GM19351 (cell line): ENCODE measurements around the gene UBE2N.

Experiments
- ATAC-seq: cut with Tn5 transposase; IDR thresholded peaks from one replicate; pipeline ENCODE4 v1.9.1; 2021; ENCODE audit warnings: mild to moderate bottlenecking, moderate library complexity; ENCODE audit not compliant: unreplicated experiment

Gene UBE2N

DNA sequence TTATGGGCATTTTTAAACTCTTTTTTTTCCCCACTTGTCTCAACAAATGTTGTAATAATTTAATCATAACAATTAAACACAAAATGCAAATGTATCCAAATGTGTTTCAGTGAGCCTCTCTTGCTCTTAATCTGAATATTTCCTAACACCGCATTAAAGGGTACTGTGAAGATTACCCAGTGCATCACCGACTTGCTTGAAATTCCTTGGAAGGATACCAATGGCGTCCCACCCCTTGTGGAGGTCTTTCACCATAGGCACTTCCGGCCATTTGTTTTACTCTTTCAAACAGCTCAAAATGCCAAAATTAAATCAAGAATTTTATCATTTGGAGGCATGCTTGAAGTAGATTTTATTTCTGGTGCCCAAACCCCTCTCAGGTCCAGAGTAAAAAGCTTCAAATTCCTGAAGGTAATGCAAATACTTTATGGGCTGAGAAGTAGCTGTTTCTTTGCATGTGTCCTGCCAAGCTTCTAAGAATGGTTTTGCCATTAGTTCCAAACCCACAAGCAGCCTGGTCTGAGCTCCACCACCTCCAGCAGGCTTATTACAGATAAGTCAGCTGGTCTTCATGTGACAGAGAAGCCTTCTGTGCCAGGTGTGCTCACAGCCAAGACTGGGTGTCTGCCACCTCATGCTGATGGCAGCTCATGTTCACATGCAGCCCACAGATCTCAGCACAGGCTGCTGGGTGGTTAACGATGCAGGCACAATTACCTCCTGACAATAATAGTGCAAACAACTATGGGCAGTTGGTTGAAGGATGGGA lies 80.4 kb downstream of the UBE2N start:
- no peak for ATAC-seq

DNA sequence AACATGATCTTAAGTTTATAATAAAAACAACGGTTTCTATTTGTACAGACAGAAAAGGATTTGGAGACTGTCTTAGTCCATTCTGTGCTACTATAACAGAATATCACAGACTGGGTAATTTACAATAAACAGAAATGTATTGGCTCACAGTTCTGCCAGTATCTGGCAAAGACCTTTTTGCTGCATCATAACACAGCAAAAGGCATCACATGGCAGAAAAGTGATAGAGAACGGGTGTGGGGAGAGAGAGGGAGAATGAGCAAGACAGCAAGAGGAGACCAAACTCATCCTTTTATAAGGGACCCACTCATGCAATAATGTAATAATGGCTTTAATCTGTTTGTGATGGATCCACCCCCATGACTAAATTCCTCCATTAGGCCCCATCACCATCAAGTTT lies 81.1 kb downstream of the UBE2N start:
- no peak for ATAC-seq

DNA sequence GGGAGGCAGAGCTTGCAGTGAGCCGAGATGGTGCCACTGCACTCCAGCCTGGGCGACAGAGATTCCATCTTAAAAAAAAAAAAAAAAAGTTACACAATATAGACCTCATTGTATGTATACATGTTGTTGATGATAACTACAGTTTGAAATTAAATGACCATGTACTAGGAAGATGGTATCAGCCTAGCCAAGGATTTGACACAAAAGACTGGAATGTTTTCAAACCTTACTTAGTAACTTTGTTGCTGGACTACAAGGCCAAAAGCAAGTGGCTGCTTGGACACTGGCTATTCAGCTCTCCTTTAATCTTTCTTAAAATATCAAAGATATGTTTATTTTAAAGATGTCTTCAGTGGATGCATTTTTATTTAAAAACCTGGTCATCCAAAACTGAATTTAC lies 82.9 kb downstream of the UBE2N start:
- no peak for ATAC-seq

DNA sequence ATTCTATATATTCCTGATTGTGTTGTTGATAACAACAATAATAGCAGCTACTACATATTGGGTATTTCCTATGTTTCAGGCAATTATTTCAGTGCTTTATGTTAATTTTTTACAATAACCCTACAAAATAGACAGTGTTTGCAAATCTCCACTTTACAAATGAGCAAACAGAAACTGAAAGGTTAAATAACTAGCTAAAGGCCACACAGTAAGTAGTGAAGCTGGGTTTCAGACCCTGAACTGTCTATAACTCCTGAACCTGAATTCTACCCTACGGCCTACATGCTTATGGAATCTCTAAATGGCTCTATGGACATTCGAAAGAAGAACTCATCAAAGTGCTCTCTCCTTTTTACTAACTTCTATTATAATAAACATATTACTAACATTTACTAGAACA lies 83.7 kb downstream of the UBE2N start:
- peak; percentile 72 for ATAC-seq

DNA sequence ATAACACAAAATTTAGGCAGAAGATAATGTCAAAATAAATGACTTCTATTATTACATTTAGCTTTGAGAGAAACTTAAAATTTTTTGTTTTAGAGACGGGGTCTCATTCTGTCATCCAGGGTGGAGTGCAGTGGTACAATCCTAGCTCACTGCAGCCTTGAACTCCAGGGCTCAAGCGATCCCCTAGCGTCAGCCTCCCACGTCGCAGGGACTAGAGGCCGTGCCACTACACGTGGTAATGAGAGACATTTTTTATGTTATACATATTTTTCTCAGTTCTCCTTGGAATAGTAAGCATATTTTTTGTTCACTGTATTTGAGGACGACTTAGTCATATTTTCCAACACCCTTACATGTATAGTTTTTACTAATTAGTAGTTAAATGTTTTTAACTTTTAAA lies 85.5 kb downstream of the UBE2N start:
- ATAC-seq, result no peak
